Limb (tissue), 2 donors: ENCODE measurements around the gene ALDH8A1.
"Not testable (repeated sequence)": the region's sequence is repeated elsewhere in the genome, so short reads cannot be mapped to it uniquely, and the experiment has no call there.

Experiments used
- DNase-seq, 2 donors: peaks; one replicate each; pipeline ENCODE4 v3.0.0-alpha.2; 2016; ENCODE audit errors: extremely low spot score in 2 of 2

Gene ALDH8A1

DNA sequence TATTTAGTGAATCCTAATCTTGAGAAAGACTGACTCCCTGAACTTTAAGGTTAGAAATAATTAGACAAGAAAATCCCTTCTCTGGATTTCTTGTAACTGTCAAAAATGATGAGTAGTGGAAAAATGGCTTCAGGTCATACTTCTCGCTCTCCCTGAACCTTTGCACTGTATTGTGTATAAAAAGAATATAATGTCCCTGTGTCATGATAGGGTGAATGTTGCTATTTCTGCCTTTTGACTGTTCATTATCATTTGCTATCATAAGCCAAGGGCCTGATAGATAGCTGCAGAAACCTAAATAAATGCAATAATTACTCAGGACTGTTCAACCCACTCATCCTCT lies 39.3 kb downstream of the ALDH8A1 start:
- DNase-seq, result no peak

DNA sequence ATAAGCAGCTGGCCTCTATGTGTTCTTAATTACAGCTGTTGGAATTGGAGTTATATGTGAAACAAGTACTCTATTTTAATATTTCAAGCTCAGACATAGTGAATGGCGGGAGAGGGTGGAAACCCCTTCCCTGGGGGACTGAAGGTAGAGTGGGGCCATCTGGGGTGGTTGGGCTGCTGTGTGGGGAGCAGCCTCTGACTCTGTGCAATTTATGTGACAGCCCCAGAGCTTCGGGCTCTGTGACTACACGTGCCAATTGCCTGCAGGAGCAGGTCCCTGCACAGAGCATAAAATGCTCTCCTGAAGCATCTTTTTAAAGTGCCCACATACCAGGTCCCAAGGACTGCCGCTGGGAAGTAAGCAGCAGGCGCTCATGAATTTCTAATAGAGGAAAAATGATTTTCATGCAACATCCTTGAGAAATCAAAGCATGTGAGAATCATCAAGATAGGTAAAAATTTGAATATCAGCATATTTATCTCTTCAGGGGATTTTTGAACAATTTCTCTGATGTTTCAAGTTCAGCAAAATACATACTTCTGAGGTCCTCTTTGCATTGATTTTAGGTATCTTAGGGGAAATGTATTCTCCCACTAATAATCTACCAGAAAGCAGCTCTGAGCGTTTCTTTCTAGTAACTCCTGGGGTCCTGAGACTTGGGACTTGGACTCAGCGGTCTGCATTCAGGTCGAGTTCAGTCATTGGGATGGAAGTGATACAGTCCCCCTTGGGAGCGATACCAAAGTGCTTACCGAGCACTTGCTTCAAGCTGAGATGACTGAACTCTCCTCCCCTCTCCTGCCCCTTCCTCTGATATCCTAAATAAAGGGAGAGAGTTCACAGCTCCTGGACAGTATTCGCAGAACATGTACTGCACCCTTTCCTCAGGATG lies 40.0 kb downstream of the ALDH8A1 start:
- DNase-seq, result no peak

DNA sequence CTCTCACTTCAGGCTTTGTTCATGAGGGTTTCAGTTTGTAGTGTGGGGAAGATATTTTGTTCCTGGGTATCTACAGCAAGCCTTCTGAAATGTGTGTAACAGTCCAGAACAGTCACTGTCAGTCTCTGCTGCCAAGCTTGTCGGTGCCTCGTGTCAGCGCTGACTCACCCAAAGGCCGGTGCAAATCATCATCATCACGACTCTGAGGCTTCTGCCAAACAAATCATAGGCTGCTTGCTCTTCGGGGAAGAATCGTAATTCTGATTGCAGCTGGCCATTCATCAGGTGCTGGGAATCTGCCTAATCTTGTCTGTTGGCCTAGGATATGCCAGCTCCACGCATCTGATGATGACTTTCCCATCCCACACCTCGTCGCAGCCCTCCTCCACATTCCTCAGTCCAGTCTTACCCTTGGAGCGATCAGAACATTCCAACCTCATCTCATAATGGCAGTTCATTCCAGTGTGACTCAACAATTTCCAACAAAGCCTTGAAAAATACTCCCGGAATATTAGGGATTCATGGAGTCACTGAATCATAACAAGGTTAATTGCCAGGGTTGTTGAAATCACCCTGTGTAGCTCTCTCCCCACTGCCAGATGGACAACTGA lies 40.9 kb downstream of the ALDH8A1 start:
- DNase-seq, result peak in 1 of 2 donors; percentile 29

DNA sequence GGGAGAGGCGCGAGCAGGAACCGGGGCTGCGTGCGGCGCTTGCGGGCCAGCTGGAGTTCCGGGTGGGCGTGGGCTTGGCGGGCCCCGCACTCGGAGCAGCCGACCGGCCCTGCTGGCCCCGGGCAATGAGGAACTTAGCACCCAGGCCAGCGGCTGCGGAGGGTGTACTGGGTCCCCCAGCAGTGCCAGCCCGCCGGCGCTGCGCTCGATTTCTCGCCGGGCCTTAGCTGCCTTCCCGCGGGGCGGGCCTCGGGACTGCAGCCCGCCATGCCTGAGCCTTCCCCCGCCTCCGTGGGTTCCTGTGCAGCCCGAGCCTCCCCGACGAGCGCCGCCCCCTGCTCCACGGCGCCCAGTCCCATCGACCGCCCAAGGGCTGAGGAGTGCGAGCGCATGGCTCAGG lies 45.2 kb downstream of the ALDH8A1 start:
- not testable (repeated sequence) for DNase-seq

DNA sequence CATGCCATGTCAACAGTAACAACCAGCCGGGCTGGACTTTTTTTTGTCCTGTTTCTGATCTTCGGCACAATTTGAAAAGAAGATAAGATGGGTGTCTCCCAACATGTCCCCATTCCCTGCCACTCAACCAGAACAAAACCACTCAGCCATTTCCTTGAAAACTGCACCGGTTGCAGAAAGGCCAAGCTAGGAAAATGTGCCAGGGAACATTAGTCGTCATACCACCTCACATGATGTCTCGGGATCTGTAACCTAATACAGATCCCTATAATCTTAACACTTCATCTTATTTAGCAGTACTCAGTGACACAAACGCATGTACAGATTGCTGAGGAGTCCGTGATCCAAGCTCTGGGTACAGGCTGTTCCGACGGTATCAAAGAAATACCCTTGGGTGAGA lies 46.5 kb downstream of the ALDH8A1 start:
- no peak for DNase-seq

DNA sequence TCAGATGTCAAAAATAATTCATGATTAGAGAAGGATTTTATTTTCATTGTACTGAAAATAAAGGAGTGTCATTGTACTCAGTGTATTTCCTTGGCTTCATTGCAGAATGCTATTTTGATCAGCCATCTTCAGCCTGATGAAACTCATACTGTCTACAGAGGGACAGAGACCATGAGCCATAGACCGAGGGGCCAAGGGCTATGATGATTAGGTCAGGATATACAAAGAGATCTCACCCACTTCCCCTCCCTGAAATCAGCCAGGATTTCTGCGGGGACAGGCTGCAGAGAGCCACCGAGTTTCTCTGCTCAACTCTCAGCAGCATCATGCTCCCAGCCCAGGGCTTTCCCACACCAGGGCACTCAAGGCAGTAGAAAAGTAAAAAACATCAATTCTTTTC lies 47.0 kb downstream of the ALDH8A1 start:
- no peak for DNase-seq

DNA sequence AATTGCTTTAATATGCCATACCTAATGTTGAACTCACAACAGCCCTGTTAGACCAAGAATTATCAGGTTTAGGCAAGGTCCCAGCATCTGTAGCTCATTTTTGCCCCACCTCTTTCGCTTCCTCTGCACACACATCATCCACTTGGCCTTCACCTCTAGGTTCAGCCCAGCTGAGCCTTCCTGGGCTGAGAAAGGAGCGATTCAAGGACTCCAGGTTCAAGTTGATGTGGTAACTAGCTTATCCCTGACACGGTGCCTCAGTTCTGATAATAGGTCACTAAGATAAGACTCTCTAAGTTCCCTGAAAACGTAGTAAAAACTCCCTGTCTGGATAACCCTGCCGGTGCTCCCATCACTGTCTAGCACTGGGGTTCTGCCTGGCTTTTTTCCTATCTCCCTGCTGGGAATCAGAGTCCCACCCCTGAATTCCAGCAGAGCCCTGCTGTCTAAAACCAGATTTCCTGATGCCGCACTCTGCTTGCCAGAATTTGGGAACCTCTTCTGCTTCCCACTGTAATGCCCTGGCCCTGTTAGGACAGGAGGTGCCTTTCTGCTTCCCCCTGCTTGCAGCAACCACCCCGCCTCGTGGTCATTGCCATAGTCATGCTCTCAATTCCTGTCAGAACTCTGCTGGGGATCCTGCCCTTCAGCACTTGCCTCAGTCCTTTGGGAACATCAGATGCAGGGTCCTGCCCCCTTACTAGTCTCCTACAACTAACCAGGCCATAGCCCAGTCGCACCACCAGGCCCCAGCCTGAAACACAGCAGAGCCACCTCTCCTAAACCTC lies 47.6 kb downstream of the ALDH8A1 start:
- DNase-seq, result no peak

DNA sequence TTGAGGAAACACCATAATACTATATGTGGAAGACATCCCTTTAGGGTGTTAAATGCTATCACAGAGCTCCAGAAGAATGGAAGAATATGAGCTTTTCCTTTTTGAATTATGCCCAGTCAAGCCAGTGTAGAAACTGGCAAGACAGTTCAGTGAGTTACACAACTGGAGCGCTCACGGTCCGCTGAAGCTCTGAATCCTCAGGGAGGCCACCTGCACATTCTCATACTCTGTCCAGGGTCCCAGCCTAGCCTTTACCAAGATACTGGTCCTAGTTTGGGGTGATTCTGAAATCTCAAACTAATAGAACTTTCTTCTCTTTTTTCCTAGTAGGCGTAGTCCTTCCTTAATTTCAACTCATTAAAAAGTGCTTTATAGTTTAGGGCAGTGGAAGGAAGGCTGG lies 51.3 kb downstream of the ALDH8A1 start:
- DNase-seq, result no peak

DNA sequence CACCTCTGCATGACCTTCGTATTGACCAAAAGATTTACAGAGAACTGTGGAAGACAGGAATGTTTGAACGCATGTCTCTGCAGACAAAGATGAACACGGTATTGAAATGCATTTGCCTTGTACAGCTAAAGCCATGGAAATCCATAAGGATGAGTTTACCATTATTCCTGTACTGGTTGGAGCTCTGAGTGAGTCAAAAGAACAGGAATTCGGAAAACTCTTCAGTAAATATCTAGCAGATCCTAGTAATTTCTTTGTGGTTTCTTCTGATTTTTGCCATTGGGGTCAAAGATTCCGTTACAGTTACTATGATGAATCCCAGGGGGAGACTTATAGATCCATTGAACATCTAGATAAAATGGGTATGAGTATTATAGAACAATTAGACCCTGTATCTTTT lies 51.7 kb downstream of the ALDH8A1 start:
- not testable (repeated sequence) for DNase-seq

DNA sequence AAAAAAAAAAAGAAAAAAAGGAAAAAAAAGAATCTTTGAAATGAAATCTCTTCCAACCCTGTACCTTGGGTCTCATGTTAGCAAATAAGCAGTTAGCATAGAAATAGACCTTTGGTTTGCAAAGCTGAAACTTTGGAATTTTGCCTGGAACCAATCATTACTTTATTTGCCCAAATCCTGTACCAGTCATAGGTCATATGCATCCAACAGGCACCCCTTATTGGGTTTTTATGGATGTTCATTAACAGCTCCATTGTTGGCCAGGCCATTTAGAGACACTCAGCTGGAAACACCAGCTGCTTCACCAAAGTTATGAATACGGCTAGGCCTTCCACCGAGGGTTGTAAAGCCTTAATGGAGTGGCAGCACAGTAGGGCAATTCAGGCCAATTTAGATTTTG lies 53.0 kb downstream of the ALDH8A1 start:
- DNase-seq, result no peak

DNA sequence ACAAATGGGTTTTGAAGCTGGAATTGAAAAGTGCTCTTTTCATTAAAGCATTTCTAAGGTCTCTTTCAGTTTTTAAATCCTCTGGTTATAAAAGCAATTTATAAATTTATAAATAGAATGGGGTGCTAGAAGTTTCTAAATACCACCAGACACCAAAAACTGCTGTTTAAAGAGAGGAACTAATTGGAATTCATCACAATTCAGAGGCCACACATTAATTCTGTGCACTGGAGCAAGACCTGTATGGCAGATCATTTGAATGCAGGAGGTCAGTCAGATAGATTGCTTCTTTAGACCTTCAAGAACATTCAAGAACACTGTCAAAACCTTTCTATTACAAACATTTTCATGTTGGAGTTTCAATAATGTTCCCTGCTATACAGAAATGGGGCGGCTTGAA lies 55.1 kb downstream of the ALDH8A1 start:
- no peak for DNase-seq

DNA sequence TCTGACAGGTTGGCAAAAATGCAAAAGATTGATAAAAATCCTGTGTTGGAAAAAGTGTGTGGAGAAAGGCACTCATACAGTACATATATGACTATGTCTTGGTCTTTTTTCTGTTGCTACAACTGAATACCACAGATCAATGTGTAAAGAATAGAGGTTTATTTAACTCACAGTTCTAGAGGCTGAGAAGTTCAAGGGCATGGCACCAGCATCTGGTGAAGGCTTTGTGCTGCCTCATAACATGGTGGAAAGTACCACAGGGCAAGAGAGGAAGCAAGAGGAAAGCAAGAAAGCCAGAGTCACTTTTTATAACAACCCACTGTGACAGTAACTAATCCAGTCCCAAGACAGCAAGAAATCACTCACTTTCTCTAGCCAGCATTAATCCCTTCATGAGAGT lies 57.5 kb downstream of the ALDH8A1 start:
- no peak for DNase-seq

DNA sequence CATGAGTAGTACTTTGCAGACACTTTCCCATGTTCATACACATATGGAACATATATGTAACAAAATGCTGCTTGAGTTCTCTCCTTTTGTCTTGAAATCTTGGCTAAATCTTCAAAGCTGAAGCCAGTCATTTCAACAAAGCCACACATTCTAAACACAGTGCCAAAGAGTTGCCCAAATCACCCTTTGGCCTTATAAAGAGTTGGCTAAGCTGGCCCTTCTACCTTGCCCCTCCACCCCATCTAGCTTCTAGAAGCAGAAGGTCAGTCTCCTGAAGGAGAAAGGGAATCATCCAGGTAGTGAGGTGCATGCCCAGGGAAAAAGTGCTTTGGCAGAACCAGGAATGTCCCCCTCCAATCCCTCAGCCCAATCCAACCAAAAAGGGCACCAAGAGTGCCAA lies 58.3 kb downstream of the ALDH8A1 start:
- no peak for DNase-seq

DNA sequence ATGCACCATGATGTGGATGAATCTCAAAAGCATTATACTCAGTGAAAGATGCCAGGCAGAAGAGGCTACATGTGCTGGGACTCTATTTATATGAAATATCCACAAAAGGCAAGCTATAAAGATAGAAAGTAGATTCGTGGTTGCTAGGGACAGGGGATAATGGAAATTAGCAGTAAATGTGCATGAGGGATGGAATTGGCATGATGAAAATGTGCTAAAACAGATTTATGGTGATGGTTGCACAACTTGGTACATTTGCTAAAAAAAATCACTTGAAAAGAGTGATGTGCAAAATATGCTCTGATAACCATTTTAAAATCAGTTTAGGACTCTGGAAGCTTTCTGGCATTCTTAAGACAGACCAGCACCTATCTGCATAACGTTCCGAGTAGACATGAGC lies 61.6 kb downstream of the ALDH8A1 start:
- no peak for DNase-seq

DNA sequence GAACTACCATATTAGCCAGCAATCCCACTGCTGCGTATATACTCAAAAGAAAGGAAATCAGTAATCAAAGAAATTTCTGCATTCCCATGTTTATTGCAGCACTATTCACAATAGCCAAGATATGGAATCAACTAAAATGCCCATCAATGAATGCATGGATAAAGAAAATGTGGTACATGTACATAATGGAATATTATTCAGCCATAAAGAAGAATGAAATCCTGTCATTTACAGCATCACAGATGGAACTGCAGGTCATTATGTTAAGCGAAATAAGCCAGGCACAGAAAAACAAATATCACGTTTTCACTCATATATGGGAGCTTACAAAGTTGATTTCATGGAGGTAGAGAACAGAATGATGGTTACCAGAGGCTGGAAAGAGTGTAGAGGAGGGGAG lies 65.1 kb downstream of the ALDH8A1 start:
- no peak for DNase-seq

DNA sequence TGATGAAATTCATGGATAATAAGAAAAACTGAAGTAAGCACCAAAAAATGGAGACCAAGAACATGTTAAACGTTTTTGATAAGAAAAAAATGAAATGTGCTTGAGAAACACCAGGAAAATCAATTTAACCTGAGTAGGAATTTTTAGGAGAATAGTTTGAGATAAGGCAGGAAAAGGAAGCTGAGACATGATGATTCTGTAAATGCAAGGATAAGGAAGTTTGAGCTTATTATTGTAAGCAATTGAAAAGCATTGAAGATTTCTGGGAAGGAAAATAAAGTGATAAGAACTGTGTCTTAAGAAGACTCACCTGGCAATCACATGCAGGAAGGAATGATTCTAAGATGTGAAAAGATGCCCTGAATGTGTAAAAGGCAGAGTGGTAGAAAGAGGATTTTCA lies 66.6 kb downstream of the ALDH8A1 start:
- DNase-seq, result no peak

DNA sequence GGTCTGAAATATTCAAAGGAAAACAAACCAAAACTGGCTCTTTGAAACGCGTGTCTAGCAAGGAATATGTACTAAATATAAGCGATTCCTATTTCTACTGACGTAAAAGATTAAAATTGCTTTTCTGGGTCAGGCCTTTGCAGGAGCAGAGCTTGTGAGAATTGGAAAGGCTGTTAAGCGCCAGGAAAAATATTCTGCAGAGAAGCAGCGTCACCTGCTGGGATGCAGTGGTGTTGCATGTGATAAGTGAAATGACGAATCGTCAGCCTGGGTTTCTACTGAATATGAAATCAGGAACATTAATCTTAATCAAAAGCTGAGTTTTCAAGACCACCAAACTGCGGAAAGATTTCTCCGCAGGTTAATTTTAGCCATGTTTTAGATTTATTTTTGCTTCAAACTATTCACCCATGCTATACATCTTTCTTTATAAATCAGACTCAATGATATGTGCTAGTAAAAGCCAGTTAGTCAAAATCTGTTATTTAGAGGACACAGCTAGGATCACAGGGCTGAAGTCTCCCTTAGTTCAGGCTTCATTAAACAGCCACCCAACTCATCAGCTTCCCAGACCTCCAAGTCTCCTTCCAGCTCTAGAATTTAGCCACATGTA lies 67.4 kb downstream of the ALDH8A1 start:
- DNase-seq, result peak; percentile 79 to 80

DNA sequence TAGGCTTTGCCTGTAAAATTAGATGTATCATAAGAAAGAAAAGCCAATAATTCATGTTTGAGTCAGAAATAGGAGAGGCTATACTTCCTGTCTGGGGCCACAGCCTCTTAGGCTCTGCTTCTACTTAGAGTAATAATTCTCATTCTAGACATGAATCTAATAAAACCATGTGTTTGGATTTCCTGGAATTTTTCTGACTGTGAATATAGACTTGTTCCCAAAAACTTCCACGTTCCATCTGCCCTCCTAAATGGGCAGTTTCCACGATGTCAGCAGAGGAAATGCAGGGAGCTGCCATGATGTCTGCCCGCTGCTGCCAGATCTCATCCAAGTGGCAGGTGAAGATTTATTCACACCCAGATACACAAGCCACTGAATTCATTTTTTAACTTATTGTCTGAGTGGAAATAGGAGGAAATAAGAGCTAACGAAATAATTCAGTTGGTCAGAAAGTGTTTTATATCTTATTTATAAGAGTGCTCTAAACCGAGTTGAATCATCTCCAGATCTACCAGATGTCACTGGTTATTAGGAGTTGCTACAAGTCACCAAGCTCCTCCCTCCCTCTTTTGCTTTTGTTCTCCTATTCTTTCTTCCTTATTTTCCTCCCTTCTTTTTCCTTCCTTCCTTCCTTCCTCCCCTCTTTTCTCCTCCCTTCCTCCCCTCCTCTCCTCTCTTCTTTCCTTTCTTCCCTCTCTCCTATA lies 69.3 kb downstream of the ALDH8A1 start:
- DNase-seq, result peak in 1 of 2 donors; percentile 15

DNA sequence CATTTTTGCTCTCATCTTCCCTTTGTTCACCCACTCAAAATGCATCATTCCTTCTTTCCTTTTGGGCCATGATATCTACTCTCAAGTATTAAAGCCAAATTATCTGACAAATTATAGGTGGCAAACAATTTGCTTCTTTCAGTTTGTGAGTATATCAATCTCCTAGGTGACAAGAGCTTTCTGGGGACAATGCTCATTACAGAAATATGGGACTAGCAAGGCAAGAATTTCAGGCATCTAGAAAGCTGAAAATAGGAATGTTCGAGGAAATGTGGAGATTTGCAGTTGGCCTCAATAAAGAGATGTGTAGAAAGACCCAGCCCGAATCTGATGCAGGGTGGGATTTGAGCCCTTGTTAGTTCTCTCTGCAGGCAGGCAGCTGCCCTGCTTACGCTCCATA lies 71.8 kb downstream of the ALDH8A1 start:
- no peak for DNase-seq

DNA sequence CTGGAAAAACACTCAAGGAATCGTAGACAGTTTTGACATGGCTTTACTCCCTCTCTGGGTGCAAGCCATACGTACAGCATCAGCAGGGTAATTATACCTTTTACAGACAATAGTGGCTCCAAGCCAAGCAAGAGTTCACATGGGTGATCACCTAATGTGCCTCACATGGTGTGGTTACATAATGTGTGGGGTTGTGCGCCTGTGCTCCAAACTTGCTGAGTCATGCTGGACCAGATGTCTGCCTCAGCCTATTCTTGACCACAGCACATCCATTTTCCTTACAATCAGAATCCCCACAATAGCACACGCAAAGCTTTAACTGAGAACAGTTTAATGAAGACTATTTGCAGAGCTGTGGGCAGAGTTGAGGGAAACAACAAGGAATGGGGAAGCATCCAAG lies 74.5 kb downstream of the ALDH8A1 start:
- DNase-seq, result no peak
